ENCODE measurements around the gene KLRC4. TPM values are rescaled to one million over a fixed set of nuclear protein-coding genes. Genes with fewer than 3 reads are reported as not detected.
A peak's percentile ranks its signal among the peaks of the same experiment; 100 is the strongest.

The KLRC4 gene
- total RNA-seq (2014; rRNA removed; shearing (Covaris generic)) (8.6 and 9.3 TPM in 2 replicates), total RNA-seq (2022) (9.9 and 10.9 TPM in 2 replicates), Bru-seq, nascent RNA (percentile 79 among the genes with signal in this experiment), BruChase-seq, experiment 1, labeled RNA remaining after a 6-hour chase (percentile 59 among the genes with signal in this experiment), BruChase-seq, experiment 2, labeled RNA remaining after a 2-hour chase (percentile 80 among the genes with signal in this experiment)
- long read RNA-seq, partial matches to known transcripts, result 1 of 5 reads
- long read RNA-seq, other reads (novel, unspliced or antisense), result 0 of 5 reads

GRCh38 chr12:10409392-10409791, at the start of gene KLRC4:
Gene KLRC4, minus strand, starts transcription at chr12:10409757. Its CDS starts 182 bp downstream, at chr12:10409575.
- Histone ChIP-seq H3K4me2 (ENCODE audit: low read length) (peak within 1 kb of the TSS; percentile 79), H2AFZ (ENCODE audit: low read length) (peak within 1 kb of the TSS; percentile 36; the same call in 1 of the 2 replicates), H3K9me3 (ENCODE audit: low read length) (peaks cover 19% of the 10 kb centered on the region), H3K4me3 (ENCODE audit: low read depth, low read length, poor library complexity, severe bottlenecking) (peak within 1 kb of the TSS; percentile 73), H3K4me1 (ENCODE audit: insufficient read depth, low read length, poor library complexity, severe bottlenecking) (peaks cover 47% of the 10 kb centered on the region), H4K20me1 (ENCODE audit: insufficient read depth, low read length) (no peaks in the 10 kb centered on the region), H3K27ac (ENCODE audit: low read depth, low read length, poor library complexity, severe bottlenecking) (peak within 1 kb of the TSS; percentile 86), H3K9me2 (ENCODE audit: insufficient read depth, low read length) (no peaks in the 10 kb centered on the region), H3K79me2 (ENCODE audit: insufficient read depth, low read depth, low read length) (peaks cover 45% of the 10 kb centered on the region), H3K36me3 (ENCODE audit: insufficient read depth, low read length) (peaks cover 27% of the 10 kb centered on the region)
- no peak for TF ChIP-seq CTCF (conservative IDR thresholded peaks at IDR 0.05; ENCODE audit: low read length)
- TF ChIP-seq EZH2phosphoT487 (IDR thresholded peaks at IDR 0.05; ENCODE audit: borderline replicate concordance, low read depth, low read length), result no peak
- no TSS peak for BruUV-seq (replicated peaks)
- peak; percentile 92 for DNase-seq (ENCODE audit: low spot score)
- ChIA-PET POLR2A (interaction anchor here (0.6 kb wide), 1 partner anchor 12 kb away, joined by 5 read pairs; no protein-coding TSS in a partner anchor), CTCF (ENCODE audit: unreplicated experiment) (no interaction called here)
- intact Hi-C loops (cut with micrococcal nuclease; ENCODE audit: unreplicated experiment), result loop anchor here (2.0 kb wide), 2 partner anchors 15 to 43 kb away; no protein-coding TSS in a partner anchor

- H3K79me2 ChIP-seq (ENCODE audit: insufficient read depth, low read depth, low read length), result no peaks in the 10 kb centered on the region
- TF ChIP-seq EZH2phosphoT487 (IDR thresholded peaks at IDR 0.05; ENCODE audit: borderline replicate concordance, low read depth, low read length) (no peak), CTCF (conservative IDR thresholded peaks at IDR 0.05; ENCODE audit: low read length) (no peak)
- H3K9me3 ChIP-seq (ENCODE audit: low read length), result peaks cover 23% of the 10 kb centered on the region; the same call in 1 of the 2 replicates
- no peak for DNase-seq (ENCODE audit: low spot score)
- no peak overlapping the region for H3K4me2 ChIP-seq (ENCODE audit: low read length)
- no TSS peak for BruUV-seq (replicated peaks)
- ChIA-PET CTCF (ENCODE audit: unreplicated experiment) (no interaction called here), POLR2A (interaction anchor here (0.6 kb wide), 1 partner anchor 736 kb away, joined by 3 read pairs; no protein-coding TSS in a partner anchor)
- H4K20me1 ChIP-seq (ENCODE audit: insufficient read depth, low read length), result no peaks in the 10 kb centered on the region
- H2AFZ ChIP-seq (ENCODE audit: low read length), result no peak overlapping the region
- no peak overlapping the region for H3K4me3 ChIP-seq (ENCODE audit: low read depth, low read length, poor library complexity, severe bottlenecking)
- peaks cover 5% of the 10 kb centered on the region; the same call in 1 of the 2 replicates for H3K36me3 ChIP-seq (ENCODE audit: insufficient read depth, low read length)
- intact Hi-C loops (cut with micrococcal nuclease; ENCODE audit: unreplicated experiment), result no loop called here
- H3K9me2 ChIP-seq (ENCODE audit: insufficient read depth, low read length), result no peaks in the 10 kb centered on the region
- no peak overlapping the region for H3K27ac ChIP-seq (ENCODE audit: low read depth, low read length, poor library complexity, severe bottlenecking)
- H3K4me1 ChIP-seq (ENCODE audit: insufficient read depth, low read length, poor library complexity, severe bottlenecking), result peaks cover 9% of the 10 kb centered on the region
These were observed 48.2 kb upstream of the KLRC4 start for GRCh38 chr12:10457760-10458159.

GRCh38 chr12:10456856-10457255, 47.3 kb upstream of the KLRC4 start:
- ChIA-PET CTCF (ENCODE audit: unreplicated experiment) (no interaction called here), POLR2A (no interaction called here)
- Histone ChIP-seq H3K4me2 (ENCODE audit: low read length) (no peak overlapping the region), H3K4me3 (ENCODE audit: low read depth, low read length, poor library complexity, severe bottlenecking) (no peak overlapping the region), H3K9me3 (ENCODE audit: low read length) (peaks cover 17% of the 10 kb centered on the region; the same call in 1 of the 2 replicates), H3K9me2 (ENCODE audit: insufficient read depth, low read length) (no peaks in the 10 kb centered on the region), H3K27ac (ENCODE audit: low read depth, low read length, poor library complexity, severe bottlenecking) (no peak overlapping the region), H4K20me1 (ENCODE audit: insufficient read depth, low read length) (no peaks in the 10 kb centered on the region), H3K36me3 (ENCODE audit: insufficient read depth, low read length) (peaks cover 5% of the 10 kb centered on the region; the same call in 1 of the 2 replicates), H2AFZ (ENCODE audit: low read length) (no peak overlapping the region), H3K4me1 (ENCODE audit: insufficient read depth, low read length, poor library complexity, severe bottlenecking) (peaks cover 9% of the 10 kb centered on the region), H3K79me2 (ENCODE audit: insufficient read depth, low read depth, low read length) (no peaks in the 10 kb centered on the region)
- intact Hi-C loops (cut with micrococcal nuclease; ENCODE audit: unreplicated experiment), result no loop called here
- no peak for TF ChIP-seq EZH2phosphoT487 (IDR thresholded peaks at IDR 0.05; ENCODE audit: borderline replicate concordance, low read depth, low read length)
- no peak for DNase-seq (ENCODE audit: low spot score)
- BruUV-seq (replicated peaks), result no TSS peak
